Erythroblast (primary cell): ENCODE results near the gene FBXW12.

ENCODE experiments used
- GATA1 ChIP-seq: IDR thresholded peaks from 2 replicates; pipeline ENCODE4 v1.6.1; 2011; ENCODE audit warnings: low read depth, mild to moderate bottlenecking, control low read depth, low read length, moderate library complexity
- POLR2A ChIP-seq: IDR thresholded peaks from 2 replicates; pipeline ENCODE4 v1.6.1; 2011; ENCODE audit warnings: mild to moderate bottlenecking, low read length

DNA sequence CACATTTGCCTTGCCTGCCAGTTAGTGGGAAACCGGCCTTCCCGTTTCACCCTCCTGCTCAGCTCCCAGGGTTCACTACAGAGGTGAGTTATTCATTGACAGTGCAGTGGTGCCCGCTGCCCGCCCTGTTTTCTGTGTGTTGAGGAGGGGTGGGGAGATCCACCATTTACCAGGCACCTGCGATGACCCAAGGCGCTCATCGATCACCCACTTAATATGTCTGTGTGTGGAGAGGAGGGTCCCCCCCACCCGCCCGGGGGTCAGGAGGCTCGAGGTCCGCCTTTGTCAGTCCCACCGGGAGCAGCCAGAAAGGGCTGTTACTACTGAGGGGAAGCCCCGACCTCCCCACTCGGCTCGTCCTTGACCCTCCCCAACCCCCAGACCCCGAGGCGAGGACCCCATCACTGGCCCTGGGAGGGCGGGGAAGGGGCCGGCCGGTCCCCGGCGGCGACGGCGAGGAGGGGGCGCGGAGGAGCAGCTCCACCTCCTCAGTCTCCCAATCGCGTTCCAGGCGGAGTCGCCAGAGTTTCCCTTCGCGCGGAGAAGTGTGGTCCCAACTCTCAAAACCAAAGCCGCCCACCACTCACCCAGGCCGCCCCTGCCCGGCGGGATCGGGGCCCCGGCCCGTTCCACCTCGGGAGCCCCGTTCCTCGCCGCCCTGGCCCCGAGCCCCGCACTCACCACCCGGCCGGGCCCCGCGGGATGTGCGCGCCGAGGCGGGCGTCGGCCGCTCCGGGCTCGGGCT lies 56.7 kb downstream of the FBXW12 start:
- TF ChIP-seq POLR2A, result no peak
- TF ChIP-seq GATA1, result no peak
